ENCODE data around the gene TAS1R3. TPM values are rescaled to one million over a fixed set of nuclear protein-coding genes. Genes with fewer than 3 reads are reported as not detected.

Gene TAS1R3
- total and polyA plus RNA-seq, 7 experiments from 2014 or later, result 0.32 to 2.6 (median 1.5) TPM; not detected in 1

GRCh38 chr1:1359664-1360468 lies 28.8 kb downstream of the TAS1R3 start:
- H3K27me3 ChIP-seq (ENCODE audit: control insufficient read depth in 2 of 2, insufficient read depth in 2 of 2, low read length in 2 of 2), result peaks cover 0 to 3% of the 10 kb centered on the region in 2 donors
- ChIA-PET CTCF (no interaction called here), POLR2A (interaction anchor here (1.6 kb wide), 1 partner anchor 12 kb away, joined by 4 read pairs; no protein-coding TSS in a partner anchor)

DNA sequence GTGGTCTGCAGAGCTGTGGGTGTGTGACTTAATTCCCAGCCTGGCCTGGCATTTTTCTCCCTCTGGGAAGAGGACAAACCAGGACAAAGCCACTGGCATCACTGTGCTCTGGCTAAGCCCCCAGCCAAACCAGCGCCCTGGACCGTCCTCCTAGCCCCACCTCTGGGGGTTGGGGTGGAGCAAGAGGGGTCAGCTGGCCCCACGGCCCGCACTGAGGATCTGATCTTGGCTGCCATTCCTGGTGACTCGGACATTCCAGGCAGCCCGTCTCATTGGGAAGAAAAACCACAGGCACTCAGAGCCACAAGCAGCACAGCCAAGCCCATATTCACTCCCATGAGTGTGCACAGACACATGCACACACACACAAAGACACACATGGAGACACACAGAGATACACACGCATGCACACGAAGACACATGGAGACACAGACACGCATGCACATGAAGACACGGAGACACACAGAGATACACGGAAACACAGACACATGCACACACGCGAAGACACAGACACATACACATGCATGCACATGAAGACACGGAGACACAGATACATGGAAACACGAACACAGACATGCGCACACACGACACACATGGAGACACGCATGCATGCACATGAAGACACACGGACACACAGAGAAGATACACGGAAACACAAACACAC lies 29.6 kb downstream of the TAS1R3 start:
- no peaks in the 10 kb centered on the region for H3K36me3 Mint-ChIP-seq
- no peak overlapping the region for H3K4me3 Mint-ChIP-seq
- H3K27ac ChIP-seq (ENCODE audit: low read depth, low read length), result no peak overlapping the region
- no peaks in the 10 kb centered on the region for H3K9me3 ChIP-seq (ENCODE audit: control insufficient read depth in 2 of 3, low read length in 3 of 3)
- no peaks in the 10 kb centered on the region for H3K36me3 ChIP-seq (ENCODE audit: control insufficient read depth in 2 of 3, insufficient read depth in 3 of 3, low read length in 3 of 3)
- H3K4me3 ChIP-seq (ENCODE audit: low read length), result no peak overlapping the region
- ChIA-PET POLR2A (no interaction called here), CTCF (no interaction called here)
- H3K27ac Mint-ChIP-seq, result no peak overlapping the region
- H3K27me3 Mint-ChIP-seq, result peaks cover 0 to 20% (median 4%) of the 10 kb centered on the region in 5 donors
- peaks cover 0 to 3% of the 10 kb centered on the region in 2 donors for H3K27me3 ChIP-seq (ENCODE audit: control insufficient read depth in 2 of 2, insufficient read depth in 2 of 2, low read length in 2 of 2)
- peaks cover 0 to 8% of the 10 kb centered on the region in 2 donors for H3K4me1 ChIP-seq (ENCODE audit: control insufficient read depth in 2 of 2, insufficient read depth in 2 of 2, low read length in 2 of 2)
- peaks cover 0 to 2% (median 0%) of the 10 kb centered on the region in 11 donors for H3K9me3 Mint-ChIP-seq
- intact Hi-C loops (cut with micrococcal nuclease), result no loop called here
- peaks cover 6 to 15% (median 12%) of the 10 kb centered on the region in 7 donors for H3K4me1 Mint-ChIP-seq
- ATAC-seq (no peak), DNase-seq (peak in 1 of 9 donors; percentile 3)

More at GRCh38 chr1:1359664-1360468, 28.8 kb downstream of the TAS1R3 start:
- H3K4me3 ChIP-seq (ENCODE audit: low read length), result no peak overlapping the region
- H3K27ac ChIP-seq (ENCODE audit: low read depth, low read length), result no peak overlapping the region
- intact Hi-C loops (cut with micrococcal nuclease), result loop anchor here in 1 of 2 donors (1.0 kb wide), 1 partner anchor 11 kb away; no protein-coding TSS in a partner anchor
- DNase-seq (no peak), ATAC-seq (no peak)
- peak overlapping the region in 7 of 10 donors; percentile 21 to 75 (median 52) for H3K4me3 Mint-ChIP-seq
- peaks cover 0 to 8% of the 10 kb centered on the region in 2 donors for H3K4me1 ChIP-seq (ENCODE audit: control insufficient read depth in 2 of 2, insufficient read depth in 2 of 2, low read length in 2 of 2)
- no peaks in the 10 kb centered on the region for H3K36me3 ChIP-seq (ENCODE audit: control insufficient read depth in 2 of 3, insufficient read depth in 3 of 3, low read length in 3 of 3)
- peaks cover 0 to 20% (median 4%) of the 10 kb centered on the region in 5 donors for H3K27me3 Mint-ChIP-seq
- H3K9me3 ChIP-seq (ENCODE audit: control insufficient read depth in 2 of 3, low read length in 3 of 3), result no peaks in the 10 kb centered on the region
- peaks cover 0 to 2% (median 0%) of the 10 kb centered on the region in 11 donors for H3K9me3 Mint-ChIP-seq
- no peaks in the 10 kb centered on the region for H3K36me3 Mint-ChIP-seq
- peak overlapping the region in 5 of 9 donors; percentile 4 to 62 (median 52) for H3K27ac Mint-ChIP-seq
- H3K4me1 Mint-ChIP-seq, result peaks cover 6 to 15% (median 12%) of the 10 kb centered on the region in 7 donors

GRCh38 chr1:1361233-1361981 lies 30.3 kb downstream of the TAS1R3 start:
- Histone ChIP-seq H3K9me3 (ENCODE audit: control insufficient read depth in 2 of 3, low read length in 3 of 3) (peaks cover 0 to 5% (median 0%) of the 10 kb centered on the region in 3 experiments), H3K27me3 (ENCODE audit: control insufficient read depth in 2 of 2, insufficient read depth in 2 of 2, low read length in 2 of 2) (peaks cover 0 to 3% of the 10 kb centered on the region in 2 donors), H3K36me3 (ENCODE audit: control insufficient read depth in 2 of 3, insufficient read depth in 3 of 3, low read length in 3 of 3) (no peaks in the 10 kb centered on the region), H3K4me1 (ENCODE audit: control insufficient read depth in 2 of 2, insufficient read depth in 2 of 2, low read length in 2 of 2) (peaks cover 0 to 8% of the 10 kb centered on the region in 2 donors), H3K4me3 (ENCODE audit: low read length) (no peak overlapping the region), H3K27ac (ENCODE audit: low read depth, low read length) (no peak overlapping the region)
- H3K4me1 Mint-ChIP-seq, result peaks cover 6 to 15% (median 12%) of the 10 kb centered on the region in 7 donors
- no peak overlapping the region for H3K4me3 Mint-ChIP-seq
- peaks cover 0 to 2% (median 0%) of the 10 kb centered on the region in 11 donors for H3K9me3 Mint-ChIP-seq
- ATAC-seq, result no peak
- DNase-seq, result peak in 1 of 9 donors; percentile 4
- H3K36me3 Mint-ChIP-seq, result no peaks in the 10 kb centered on the region
- POLR2A ChIA-PET, result no interaction called here
- H3K27ac Mint-ChIP-seq, result no peak overlapping the region
- CTCF ChIA-PET, result no interaction called here
- intact Hi-C loops (cut with micrococcal nuclease), result no loop called here
- H3K27me3 Mint-ChIP-seq, result peaks cover 0 to 20% (median 4%) of the 10 kb centered on the region in 5 donors

- Histone ChIP-seq H3K27me3 (ENCODE audit: control insufficient read depth in 2 of 2, insufficient read depth in 2 of 2, low read length in 2 of 2) (peaks cover 0 to 3% of the 10 kb centered on the region in 2 donors), H3K9me3 (ENCODE audit: control insufficient read depth in 2 of 3, low read length in 3 of 3) (peaks cover 0 to 10% (median 0%) of the 10 kb centered on the region in 3 experiments), H3K4me3 (ENCODE audit: low read length) (no peak overlapping the region), H3K4me1 (ENCODE audit: control insufficient read depth in 2 of 2, insufficient read depth in 2 of 2, low read length in 2 of 2) (peaks cover 0 to 8% of the 10 kb centered on the region in 2 donors), H3K27ac (ENCODE audit: low read depth, low read length) (no peak overlapping the region), H3K36me3 (ENCODE audit: control insufficient read depth in 2 of 3, insufficient read depth in 3 of 3, low read length in 3 of 3) (no peaks in the 10 kb centered on the region)
- Mint-ChIP-seq H3K9me3 (peaks cover 0 to 2% (median 0%) of the 10 kb centered on the region in 11 donors), H3K27me3 (peaks cover 0 to 19% (median 4%) of the 10 kb centered on the region in 5 donors), H3K27ac (no peak overlapping the region), H3K4me1 (peaks cover 6 to 15% (median 12%) of the 10 kb centered on the region in 7 donors), H3K36me3 (no peaks in the 10 kb centered on the region), H3K4me3 (no peak overlapping the region)
- intact Hi-C loops (cut with micrococcal nuclease), result no loop called here
- ATAC-seq (no peak), DNase-seq (no peak)
- ChIA-PET CTCF (no interaction called here), POLR2A (no interaction called here)
Observed at GRCh38 chr1:1361982-1362423, 30.9 kb downstream of the TAS1R3 start.

GRCh38 chr1:1364266-1364665 lies 33.2 kb downstream of the TAS1R3 start:
- H3K4me1 ChIP-seq (ENCODE audit: control insufficient read depth in 2 of 2, insufficient read depth in 2 of 2, low read length in 2 of 2), result no peaks in the 10 kb centered on the region
- H3K9me3 ChIP-seq (ENCODE audit: control insufficient read depth in 2 of 3, low read length in 3 of 3), result peaks cover 0 to 10% (median 0%) of the 10 kb centered on the region in 3 experiments
- intact Hi-C loops (cut with micrococcal nuclease), result no loop called here
- peaks cover 0 to 9% (median 7%) of the 10 kb centered on the region in 7 donors for H3K4me1 Mint-ChIP-seq
- ATAC-seq (no peak), DNase-seq (no peak)
- H3K4me3 Mint-ChIP-seq, result no peak overlapping the region
- H3K4me3 ChIP-seq (ENCODE audit: low read length), result no peak overlapping the region
- H3K36me3 Mint-ChIP-seq, result no peaks in the 10 kb centered on the region
- no peak overlapping the region for H3K27ac Mint-ChIP-seq
- peaks cover 0 to 13% (median 4%) of the 10 kb centered on the region in 5 donors for H3K27me3 Mint-ChIP-seq
- CTCF ChIA-PET, result no interaction called here
- POLR2A ChIA-PET, result no interaction called here
- no peaks in the 10 kb centered on the region for H3K27me3 ChIP-seq (ENCODE audit: control insufficient read depth in 2 of 2, insufficient read depth in 2 of 2, low read length in 2 of 2)
- no peaks in the 10 kb centered on the region for H3K36me3 ChIP-seq (ENCODE audit: control insufficient read depth in 2 of 3, insufficient read depth in 3 of 3, low read length in 3 of 3)
- H3K27ac ChIP-seq (ENCODE audit: low read depth, low read length), result no peak overlapping the region
- H3K9me3 Mint-ChIP-seq, result peaks cover 0 to 2% (median 0%) of the 10 kb centered on the region in 11 donors

Data from naive thymus-derived CD4-positive, alpha-beta T cell (primary cell).